Activated CD8-positive, alpha-beta memory T cell treated with anti-CD3 and anti-CD28 coated beads, Interleukin-2, amount 50 U/mL, for 1 hour (primary cell): ENCODE measurements around the gene PSMG3.

Source experiments
- DNase-seq: peaks from one replicate; pipeline ENCODE4 v3.0.0-alpha.2; 2020; ENCODE audit errors: extremely low read depth

The PSMG3 gene

DNA sequence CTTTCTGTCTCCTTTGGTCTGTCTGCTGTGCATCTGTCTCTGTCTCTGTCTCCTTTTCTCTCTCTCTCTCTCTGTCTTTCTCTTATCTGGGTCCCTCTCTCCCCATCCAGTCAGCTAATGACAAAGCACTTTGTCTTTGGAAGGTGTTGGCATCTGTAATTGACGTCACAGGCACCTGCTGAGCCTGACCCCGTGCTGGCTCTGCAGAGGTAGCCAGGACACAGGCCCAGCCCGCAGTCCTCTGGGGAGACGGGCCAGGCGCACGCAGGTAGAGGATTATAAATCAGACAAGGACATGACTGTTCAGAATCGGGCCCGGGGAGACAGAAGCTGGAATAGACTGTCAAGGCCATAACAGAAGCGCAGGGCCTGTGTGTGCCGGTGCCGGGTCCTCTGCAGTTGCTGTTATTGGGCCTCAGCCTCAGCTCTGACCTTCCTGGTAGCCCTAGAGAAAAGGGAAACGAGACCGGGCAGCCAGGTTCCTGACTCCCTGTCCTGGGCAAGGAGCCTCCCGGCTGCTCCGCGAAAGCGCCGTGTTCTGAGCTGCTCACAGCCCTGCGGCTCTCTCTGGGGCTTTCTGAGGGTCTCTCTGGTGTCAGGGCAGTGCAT lies 10.7 kb upstream of the PSMG3 start:
- DNase-seq = no peak

DNA sequence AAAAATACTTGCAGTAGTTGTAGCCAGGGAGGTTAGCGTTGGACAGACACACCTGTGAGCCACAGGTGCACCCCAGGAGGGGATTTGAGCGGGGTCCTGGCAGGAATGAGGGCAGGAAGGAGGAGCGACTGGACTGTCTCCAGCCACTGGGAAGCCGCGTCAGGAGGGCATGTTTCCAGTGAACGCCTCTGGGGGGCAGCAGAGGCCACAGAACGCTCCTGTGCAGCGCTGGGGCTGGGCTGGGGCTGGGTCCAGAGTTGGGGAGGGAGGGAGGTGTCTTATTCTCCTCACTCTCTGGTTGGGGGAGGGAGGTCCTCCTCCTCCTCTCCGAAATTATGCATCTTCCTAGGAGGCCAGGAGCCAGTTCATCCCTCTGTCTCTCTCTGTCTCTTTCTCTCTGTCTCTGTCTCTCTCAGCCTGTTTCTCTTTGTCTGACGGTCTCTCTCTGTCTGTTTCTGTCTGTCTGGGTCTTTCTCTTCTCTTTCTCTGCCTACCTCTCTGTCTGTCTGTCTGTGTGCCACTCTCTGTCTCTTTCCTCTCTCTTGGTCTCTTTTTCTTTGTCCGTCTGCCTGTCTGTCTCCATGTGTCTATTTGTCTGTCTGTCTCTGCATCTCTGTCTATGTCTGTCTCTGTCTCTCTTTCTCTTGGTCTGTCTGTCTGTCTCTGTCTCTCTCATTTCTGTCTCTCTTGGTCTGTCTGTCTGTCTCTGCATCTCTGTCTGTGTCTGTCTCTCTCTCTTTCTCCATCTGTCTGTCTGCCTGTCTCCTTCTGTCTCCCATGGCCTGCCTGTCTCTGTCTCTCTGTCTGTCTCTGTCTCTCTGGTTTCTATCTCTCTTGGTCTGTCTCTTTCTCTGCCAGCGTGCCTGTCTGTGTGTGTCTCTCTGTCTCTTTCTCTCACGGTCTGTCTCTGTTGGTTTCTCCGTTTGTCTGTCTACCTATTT lies 9.9 kb upstream of the PSMG3 start:
- DNase-seq = no peak

DNA sequence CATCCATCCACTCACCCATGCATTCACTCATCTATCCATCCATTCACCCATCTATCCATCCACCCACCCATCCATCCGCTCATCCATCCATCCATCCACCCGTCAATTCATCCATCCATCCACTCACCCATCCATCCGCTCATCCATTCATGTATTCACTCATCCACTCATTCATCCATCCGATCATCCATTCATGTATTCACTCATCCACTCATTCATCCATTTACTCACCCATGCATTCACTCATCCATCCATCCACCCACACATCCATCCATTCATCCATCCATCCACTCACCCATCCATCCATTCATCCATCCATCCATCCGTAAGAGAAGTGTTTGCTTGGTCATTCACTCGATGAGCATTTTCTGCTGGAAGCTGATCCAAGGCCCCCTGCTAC lies 8.7 kb upstream of the PSMG3 start:
- DNase-seq = no peak

DNA sequence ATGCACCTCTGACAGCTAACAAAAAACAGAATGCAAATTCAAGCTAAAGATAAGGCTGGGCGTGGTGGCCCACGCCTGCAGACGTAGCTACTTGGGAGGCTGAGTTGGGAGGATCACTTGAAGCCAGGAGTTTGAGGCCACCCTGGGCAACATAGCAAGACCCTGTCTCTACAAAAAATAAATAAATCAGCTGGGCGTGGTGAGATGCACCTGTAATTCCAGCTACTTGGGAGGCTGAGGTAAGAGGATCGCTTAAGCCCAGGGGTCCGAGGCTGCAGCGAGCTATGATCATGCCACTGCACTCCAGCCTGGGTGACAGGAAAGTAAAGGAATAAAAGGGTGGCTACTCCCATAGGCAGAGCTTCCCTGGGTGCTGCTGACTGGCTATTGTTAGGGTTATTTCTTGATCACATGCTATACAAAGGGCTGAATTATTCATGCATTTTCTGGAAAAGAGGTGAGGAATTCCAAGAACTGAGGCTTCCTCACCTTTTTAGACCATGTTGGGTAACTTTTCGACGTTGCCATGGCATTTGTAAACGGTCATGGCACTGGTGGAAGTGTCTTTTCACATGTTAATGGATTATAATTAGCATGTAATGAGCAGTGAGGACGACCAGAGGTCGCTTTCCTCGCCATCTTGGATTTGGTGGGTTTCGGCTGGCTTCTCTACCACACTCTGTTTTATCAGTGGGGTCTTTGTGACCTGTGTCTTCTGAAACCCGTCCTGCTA lies 6.9 kb upstream of the PSMG3 start:
- DNase-seq = no peak

DNA sequence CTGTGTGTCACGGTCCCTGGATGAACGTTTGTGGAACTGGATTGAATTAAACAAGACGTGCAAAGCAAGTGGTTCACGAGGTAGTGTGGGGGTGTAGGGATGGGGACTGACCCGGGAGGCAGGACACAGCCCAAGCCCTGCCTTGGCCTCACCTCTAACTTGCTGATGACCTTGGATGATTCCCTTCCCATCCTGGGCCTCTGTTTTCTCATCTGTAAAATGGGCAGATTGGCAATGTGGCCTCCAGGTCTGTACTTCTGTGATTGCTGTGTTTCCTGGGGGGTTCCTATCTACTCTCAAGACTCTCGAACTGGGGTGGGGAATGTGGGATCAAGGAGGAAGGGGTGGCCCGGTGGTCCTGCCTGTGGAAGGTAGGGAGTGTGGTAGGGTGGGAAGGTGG lies 6.0 kb upstream of the PSMG3 start:
- DNase-seq = no peak

DNA sequence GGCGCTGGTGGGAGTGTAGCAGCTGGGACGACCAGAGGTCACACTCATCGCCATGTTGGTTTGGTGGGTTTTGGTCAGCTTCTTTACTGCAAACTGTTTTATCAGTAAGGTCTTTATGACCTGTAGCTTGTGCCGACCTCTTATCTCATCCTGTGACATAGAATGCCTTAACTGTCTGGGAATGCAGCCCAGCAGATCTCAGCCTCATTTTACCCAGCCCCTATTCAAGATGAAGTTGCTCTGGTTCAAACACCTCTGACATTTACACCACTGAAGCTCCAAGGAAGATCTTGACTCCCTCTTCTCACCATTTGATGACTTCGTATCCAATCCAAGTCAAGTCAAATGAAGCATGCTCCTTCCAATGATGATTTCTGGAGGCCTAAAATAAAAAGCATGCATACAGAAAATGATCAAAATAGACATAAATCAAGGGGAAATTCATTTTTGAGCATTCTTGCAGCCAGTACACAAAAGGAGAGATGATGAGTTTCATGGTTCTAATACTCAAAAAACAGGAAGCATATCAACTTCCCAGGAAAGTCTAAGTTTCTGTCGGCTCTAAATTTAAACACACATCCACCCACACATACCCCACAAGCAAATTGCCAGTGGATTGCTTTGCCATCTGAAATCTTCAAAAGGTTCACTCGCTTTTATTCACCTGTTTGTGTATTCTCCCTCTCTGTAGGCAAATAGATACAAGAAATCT lies 2.4 kb upstream of the PSMG3 start:
- DNase-seq = no peak

DNA sequence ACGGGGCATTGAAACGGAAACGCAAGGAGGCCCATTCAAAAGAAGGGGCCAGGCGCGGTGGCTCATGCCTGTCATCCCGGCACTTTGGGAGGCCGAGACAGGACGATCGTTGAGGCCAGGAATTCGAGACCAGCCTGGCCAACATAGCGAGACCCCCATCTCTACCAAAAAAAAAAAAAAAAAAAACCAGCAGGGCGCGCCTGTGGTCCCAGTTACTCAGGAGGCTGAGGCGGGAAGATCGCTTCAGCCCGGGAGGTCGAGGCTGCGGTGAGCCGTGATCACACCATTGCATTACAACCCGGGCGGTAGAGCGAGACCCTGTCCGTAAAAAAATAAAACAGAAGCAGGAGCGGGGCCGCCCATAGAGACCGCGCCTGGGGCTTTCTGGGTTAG lies 396 bp downstream of the PSMG3 start:
- DNase-seq = no peak

DNA sequence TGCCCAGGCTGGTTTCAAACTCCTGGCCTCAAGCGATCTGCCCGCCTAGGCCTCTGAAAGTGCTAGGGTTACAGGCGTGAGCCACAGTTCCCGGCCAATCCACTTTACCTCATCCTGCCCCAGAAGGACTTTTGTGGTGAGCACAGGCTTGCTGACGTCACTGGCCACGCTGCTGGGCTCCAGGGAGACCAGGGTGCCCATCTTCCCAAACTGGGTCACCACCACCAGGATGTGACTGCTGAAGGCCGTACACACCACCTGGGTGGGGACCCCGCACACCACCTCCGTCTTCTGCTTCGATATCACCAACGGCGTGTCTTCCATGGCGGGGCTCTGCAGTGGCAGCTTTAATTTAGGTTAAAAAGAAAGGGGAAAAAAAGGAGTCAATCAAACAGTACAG lies 816 bp downstream of the PSMG3 start:
- DNase-seq = no peak

DNA sequence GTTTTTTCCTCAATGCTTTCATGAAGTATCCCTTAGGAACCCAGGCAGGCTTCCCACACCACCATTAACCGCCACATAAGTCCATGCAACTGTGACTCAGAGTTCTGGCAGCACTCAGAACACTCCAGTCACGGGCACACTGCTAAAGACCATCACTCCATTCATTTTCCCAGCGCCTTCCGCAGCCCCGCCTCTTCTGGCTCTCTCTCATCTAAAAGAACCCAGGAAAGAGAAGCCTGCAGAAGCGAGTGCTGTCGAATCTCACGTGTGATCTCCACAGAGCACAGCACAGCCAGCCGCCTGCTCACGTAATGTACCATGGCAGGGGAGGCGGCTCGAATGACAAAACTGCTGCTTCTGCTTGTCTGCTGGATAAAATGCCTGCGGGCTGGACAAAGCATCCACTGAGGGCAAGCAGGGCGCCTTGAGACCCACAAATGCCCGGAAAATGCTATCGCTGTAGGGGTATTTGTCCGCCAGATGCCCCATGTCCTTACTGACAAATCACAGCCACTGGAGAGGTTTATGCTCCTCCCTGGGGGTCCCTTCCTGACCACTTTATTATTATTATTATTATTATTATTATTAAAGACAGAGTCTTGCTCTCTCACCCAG lies 1.8 kb downstream of the PSMG3 start:
- DNase-seq = no peak

DNA sequence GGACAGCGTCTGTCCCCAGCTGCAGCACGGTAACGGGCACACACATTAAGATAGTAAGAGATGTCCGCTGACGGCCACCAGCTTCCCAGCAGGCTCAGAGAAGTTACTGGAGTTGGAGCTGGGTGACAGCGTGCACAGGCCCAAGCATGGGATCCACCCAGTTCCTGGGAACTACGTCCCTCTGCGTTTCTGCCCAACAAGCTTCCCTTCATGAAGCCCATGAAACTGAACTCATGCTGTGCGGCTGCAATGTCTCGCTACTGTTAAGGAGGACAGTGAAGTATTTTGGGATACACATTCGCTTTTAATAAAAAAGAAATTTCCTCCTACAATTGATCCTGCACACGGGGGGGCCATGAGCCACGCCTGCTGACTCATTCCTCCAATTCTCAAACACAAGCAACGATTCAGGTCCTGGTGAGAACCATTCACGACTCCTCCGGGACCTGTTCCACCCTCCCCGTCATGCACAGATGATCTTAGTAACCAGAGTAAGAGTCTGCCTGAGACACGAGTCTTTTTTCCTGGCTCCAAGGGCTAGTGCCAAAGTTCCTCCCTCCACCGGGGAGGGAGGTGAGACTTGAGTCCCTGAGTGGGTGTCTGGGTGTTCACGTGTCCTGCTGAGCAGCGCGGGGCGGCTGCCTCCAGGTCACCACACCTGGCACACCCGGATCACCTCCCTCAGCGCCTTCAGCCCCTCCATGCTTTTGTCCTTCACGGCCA lies 2.6 kb downstream of the PSMG3 start:
- DNase-seq = no peak

DNA sequence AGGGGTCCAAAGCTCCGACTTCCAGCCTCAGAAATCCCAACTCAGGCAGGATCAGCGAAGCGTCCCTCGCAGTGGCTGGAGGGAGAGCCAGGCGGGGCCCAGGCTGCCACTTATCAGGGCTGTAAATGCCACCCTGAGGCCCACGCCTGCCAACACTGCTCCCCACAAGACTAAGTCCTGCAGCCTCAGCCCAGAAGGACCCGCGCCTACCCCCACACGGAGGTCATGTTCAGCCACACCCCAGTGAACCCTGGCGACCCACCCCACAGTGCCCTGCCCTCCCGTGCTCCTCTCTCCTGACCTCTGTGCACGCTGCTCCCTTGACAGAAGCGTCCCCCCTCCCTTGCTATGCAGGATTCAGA lies 3.2 kb downstream of the PSMG3 start:
- no peak for DNase-seq

DNA sequence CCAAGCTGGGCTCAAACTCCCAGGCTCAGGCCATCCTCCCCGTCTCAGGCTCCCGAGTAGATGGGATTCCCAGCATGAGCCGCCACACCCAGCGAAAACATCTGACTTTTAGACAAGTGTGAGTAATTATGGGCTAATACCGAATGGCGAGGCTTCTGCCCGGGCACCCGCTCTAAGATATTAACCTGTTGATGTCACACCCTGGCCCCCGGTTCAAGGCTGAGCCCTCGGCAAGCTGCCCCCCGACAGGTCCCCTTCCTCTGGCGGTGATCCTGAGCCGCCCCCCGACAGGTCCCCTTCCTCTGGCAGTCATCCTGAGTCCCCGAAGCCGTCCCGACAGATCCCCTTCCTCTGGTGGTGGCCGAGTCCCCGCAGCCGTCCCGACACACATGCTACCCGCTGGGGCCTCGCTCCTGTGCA lies 5.2 kb downstream of the PSMG3 start:
- no peak for DNase-seq

DNA sequence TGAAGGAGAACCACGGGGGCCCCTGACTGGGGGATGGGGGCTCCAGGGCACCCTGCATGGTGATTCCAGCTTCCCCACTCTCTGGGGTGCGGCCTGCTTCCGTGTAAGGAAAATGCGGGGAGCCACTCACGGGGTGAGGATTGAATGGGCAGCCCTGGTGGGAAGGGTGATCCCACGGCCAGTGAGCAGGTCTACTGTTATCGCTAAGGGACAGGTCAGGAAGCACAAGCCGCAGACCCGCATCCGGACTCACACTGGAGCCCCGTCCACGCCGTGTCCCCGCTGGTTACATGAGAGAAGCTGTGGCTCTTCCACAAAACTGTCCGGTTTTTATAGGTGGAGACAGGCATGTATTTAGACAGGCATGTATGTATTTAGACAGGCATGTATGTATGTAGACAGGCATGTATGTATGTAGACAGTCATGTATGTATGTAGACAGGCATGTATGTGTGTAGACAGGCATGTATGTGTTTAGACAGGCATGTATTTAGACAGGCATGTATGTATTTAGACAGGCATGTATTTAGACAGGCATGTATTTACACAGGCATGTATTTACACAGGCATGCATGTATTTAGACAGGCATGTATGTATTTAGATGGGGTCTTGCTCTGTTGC lies 5.7 kb downstream of the PSMG3 start:
- no peak for DNase-seq

DNA sequence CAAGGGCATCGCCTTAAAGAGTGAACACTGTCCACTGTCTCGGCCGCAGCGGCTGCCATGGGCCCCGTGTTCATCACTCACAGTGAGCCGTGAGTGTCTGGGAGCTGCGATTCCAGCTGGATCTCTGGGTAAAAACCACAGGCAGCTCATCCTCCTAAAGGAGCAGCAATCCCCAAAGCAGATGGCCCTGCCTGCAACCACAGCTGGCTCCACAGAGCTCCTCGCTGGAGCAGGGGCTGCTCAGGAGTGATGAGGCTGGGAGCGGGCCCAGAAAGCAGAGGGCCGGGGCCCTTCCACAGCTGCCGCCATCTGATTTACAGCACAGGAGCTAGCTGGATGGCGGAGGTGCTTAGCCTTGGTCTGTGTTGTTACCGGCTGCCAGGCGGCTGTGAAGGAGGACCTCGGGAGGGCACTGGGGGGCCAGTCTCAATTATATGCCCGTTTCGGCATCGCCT lies 7.2 kb downstream of the PSMG3 start:
- DNase-seq = no peak

DNA sequence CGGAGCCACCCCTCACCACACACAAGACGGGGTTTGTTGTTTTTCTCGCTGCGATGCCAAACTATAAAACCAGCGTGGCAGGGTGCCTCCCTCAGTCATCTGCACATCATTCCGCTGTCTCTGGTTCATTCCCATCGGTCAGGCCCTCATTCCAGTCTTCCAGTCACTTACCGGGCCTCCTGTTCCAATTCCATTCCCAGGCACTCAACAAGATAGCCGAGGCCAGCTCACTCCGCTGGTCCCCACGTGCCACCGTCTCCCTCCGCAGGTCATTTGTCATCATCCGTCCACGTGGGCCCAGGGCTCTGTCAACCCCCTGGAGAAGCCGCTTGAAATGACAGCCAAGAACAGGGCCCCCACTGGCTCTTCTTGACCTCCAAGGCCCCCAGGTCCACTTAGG lies 7.7 kb downstream of the PSMG3 start:
- DNase-seq = no peak

DNA sequence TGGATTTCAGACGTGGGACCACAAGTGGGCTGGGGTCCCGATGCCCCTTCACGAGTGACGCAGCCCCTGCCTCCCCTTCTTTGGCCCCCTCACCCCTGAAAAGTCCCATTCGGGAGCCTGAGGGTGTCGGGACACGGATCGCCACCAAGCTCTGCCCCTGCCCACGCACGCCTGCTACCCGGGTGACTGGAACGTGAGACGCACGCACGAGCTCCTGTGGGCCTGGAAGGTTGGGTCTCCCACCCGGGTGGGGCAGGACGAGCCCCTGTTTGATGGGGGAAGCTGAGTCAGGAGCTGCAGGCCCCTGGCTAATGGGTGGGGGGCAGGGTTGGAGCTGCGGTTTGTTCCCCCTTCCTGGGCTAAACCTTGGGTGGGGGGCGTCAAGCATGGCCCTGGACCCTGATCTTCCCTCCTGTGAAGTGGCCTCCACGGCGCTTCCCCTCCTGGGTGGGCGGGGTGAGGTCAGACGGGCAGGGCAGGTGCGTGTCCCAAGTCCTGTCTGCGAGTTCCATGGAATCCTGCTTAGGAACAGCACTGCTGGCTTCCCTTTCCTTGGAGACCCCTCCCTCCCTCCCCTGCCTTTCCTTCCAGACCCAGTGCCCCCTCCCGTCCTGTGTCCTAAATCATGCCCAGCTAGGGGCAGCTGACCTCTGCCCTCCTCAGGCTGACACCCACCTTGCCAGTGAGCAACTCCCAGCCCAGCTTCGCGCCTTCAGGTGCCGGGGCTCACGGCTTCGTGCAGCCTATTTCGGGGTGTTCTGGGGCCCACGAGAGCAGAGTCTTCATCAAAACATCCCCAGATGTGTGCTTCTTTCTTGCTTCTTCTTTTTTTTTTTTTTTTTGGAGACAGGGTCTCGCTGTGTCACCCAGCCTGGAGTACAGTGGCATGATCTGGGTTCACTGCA lies 8.5 kb downstream of the PSMG3 start:
- no peak for DNase-seq

DNA sequence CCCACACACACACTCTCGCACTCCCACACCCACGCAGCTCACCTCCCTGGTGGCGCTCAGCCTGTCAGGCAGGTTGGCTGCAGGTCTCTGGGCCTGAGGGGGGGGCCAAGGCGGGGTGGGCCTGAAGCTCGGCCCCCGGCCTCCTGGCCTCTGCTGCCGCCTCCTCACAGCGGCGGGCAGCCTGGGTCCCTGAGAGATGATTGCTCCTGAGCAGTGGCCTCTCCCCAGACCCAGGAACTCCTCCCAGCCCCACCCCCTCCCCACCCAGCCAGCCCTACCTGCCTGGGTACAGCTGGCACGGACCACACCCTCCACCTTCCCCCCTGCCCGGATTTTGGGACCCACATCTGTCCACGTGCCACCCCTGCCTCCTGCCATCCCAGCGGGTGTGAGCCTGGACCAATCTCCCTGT lies 9.2 kb downstream of the PSMG3 start:
- DNase-seq = no peak

DNA sequence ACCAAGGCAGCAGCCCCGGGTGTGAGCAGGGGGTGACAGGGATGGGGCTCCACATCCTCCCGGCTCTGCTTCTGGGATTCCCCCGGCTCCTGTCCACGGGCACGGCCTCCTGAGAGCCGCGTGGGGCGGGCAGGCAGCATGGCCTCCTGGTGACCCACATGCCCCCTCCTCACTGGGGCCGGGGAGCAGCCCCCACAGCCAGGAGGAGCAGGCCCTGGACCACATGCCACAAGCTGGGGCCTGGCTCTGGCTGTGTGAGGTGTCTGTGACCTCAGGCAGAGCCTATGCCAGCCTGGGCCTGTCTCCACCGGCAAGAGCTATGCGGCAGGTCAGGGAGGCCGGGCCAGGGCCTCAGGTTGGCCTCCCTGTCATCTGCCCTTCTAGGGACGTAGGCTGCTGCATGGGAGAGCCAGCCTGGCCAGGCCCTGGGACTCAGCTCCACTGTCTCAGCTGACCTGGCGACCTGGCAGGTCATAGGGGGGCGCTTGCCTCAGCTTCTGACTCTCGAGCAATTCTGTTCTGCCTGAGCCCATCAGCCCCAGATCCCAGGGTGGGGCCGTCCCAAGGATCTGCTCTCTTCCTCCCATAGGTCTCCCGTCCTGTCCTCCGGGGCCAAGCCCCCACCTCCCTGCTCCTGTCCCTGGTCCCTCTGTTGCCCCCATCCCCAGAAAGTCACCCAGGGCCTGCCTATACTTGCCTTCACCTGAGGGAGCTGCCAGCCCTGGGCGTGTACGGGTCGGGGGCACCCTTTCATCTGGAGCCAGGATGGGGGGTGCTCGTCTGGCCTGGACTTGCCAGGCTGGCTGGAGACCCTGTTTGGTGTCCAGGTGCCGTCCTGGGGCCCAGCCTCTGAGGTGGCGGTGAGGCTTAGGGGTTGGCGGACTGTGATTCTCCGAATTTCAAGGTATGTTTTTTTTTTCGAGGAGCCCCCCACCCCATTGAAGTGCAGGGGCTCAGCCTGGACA lies 9.9 kb downstream of the PSMG3 start:
- DNase-seq = no peak
